ENCODE results near the gene NDUFA13.

DNA sequence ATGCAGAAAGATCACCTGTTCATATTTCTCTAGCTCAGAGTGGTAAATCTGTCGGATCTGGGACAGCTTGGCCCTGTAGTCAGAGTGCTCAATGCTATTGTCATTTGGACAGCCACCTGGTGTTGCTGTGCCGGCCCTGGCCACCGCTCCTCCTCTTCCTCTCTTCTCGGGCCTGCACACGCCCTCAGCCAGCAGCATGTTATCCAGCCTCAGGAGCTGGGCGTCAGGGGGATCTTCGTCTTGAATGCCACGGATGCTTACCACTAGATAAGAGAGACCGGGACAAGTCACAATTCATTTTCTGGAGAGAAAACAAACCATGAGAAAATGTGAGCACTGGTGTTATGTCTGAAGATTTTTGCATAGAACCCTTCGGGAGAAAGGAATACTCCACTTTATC lies 54.5 kb downstream of the NDUFA13 start:
- TF ChIP-seq POLR2AphosphoS5 (IDR thresholded peaks at IDR 0.05) (no peak), POLR2A (IDR thresholded peaks at IDR 0.05) (no peak)
- TF ChIP-seq, protein P1, sequence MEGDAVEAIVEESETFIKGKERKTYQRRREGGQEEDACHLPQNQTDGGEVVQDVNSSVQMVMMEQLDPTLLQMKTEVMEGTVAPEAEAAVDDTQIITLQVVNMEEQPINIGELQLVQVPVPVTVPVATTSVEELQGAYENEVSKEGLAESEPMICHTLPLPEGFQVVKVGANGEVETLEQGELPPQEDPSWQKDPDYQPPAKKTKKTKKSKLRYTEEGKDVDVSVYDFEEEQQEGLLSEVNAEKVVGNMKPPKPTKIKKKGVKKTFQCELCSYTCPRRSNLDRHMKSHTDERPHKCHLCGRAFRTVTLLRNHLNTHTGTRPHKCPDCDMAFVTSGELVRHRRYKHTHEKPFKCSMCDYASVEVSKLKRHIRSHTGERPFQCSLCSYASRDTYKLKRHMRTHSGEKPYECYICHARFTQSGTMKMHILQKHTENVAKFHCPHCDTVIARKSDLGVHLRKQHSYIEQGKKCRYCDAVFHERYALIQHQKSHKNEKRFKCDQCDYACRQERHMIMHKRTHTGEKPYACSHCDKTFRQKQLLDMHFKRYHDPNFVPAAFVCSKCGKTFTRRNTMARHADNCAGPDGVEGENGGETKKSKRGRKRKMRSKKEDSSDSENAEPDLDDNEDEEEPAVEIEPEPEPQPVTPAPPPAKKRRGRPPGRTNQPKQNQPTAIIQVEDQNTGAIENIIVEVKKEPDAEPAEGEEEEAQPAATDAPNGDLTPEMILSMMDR (IDR thresholded peaks at IDR 0.05) = no peak
